Endothelial cell (in vitro differentiated cells): ENCODE measurements around the gene STIM1. TPM values are rescaled to one million over a fixed set of nuclear protein-coding genes. Genes with fewer than 3 reads are reported as not detected.
"Not testable (repeated sequence)": the region's sequence is repeated elsewhere in the genome, so short reads cannot be mapped to it uniquely, and the experiment has no call there.

Experiments used
- DNase-seq: peaks from one replicate; pipeline ENCODE4 v3.0.0; 2021; ENCODE audit warnings: low spot score
- H3K27ac Mint-ChIP-seq: one replicate; pipeline ENCODE4 v1.8.0; 2021; ENCODE audit warnings: mixed read lengths, inconsistent platforms; ENCODE audit not compliant: unreplicated experiment
- H3K27me3 Mint-ChIP-seq: one replicate; pipeline ENCODE4 v1.8.0; 2021; ENCODE audit warnings: mild to moderate bottlenecking, moderate library complexity, mixed read lengths, inconsistent platforms; ENCODE audit not compliant: unreplicated experiment
- H3K36me3 Mint-ChIP-seq: one replicate; pipeline ENCODE4 v1.8.0; 2021; ENCODE audit warnings: mild to moderate bottlenecking, low read depth, mixed read lengths, inconsistent platforms; ENCODE audit not compliant: unreplicated experiment
- H3K4me1 Mint-ChIP-seq: one replicate; pipeline ENCODE4 v1.8.0; 2021; ENCODE audit warnings: mild to moderate bottlenecking, mixed read lengths, inconsistent platforms; ENCODE audit not compliant: unreplicated experiment
- H3K4me3 Mint-ChIP-seq: one replicate; pipeline ENCODE4 v1.8.0; 2021; ENCODE audit warnings: mild to moderate bottlenecking, mixed read lengths, inconsistent platforms; ENCODE audit not compliant: unreplicated experiment
- H3K9me3 Mint-ChIP-seq: one replicate; pipeline ENCODE4 v1.8.0; 2021; ENCODE audit warnings: mixed read lengths, inconsistent platforms; ENCODE audit not compliant: unreplicated experiment
- CTCF ChIP-seq: fragments of 200-600 bp; sonication (generic); IDR thresholded peaks from one replicate; pipeline ENCODE4 v1.5.0; 2021; ENCODE audit warnings: antibody characterized with exemption; ENCODE audit not compliant: unreplicated experiment
- total RNA-seq: library from RNA; stranded (reverse); fragmentation: NEBNext Ultra II Directional; extraction: Animal tissue kit (Norgen Biotek cat#: 25700); gene quantifications from one replicate; pipeline ENCODE4 v1.2.1, GENCODE V29; 2021; ENCODE audit not compliant: unreplicated experiment

Gene STIM1
- total RNA-seq, 1 donor from 2014 or later, result 35.9 TPM

- H3K9me3 Mint-ChIP-seq, result peaks cover 14% of the 10 kb centered on the region
- H3K27ac Mint-ChIP-seq, result no peak overlapping the region
Measured at GRCh38 chr11:3994030-3994640, 138.7 kb downstream of the STIM1 start.

DNA sequence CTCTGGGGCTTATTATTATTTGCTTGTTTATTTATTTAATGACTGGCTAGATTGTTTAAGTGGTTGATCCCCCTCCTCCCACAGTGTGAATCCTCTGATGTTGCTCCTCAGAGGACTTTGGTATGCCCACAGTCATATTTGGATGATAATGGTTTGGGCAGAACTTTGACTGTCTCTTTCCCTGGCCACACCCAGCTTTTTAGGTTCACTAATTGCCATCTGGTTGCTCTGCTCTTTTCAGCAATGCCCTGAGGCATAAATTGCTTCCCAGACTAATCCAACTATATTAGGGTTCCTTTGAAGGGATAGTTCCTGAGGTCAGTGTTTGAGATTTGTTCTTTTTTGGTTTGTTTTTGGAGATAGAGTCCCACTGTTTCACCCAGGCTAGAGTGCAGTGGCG is 139.8 kb downstream of the STIM1 start:
- Mint-ChIP-seq H3K27me3 (peaks cover 4% of the 10 kb centered on the region), H3K4me1 (peaks cover 9% of the 10 kb centered on the region)
- no peak for TF ChIP-seq CTCF

More at GRCh38 chr11:3994030-3994640, 138.7 kb downstream of the STIM1 start:
- H3K27me3 Mint-ChIP-seq, result peaks cover 4% of the 10 kb centered on the region
- no peak for DNase-seq
- peaks cover 17% of the 10 kb centered on the region for H3K36me3 Mint-ChIP-seq
- H3K4me1 Mint-ChIP-seq, result peaks cover 9% of the 10 kb centered on the region
- H3K4me3 Mint-ChIP-seq, result peak overlapping the region; percentile 47
- no peak for TF ChIP-seq CTCF

GRCh38 chr11:3995949-3996554 is 140.6 kb downstream of the STIM1 start:
- Mint-ChIP-seq H3K36me3 (peaks cover 21% of the 10 kb centered on the region), H3K4me1 (peaks cover 9% of the 10 kb centered on the region), H3K27me3 (peaks cover 4% of the 10 kb centered on the region), H3K27ac (peak overlapping the region; percentile 67), H3K9me3 (peaks cover 18% of the 10 kb centered on the region), H3K4me3 (no peak overlapping the region)
- TF ChIP-seq CTCF, result no peak
- no peak for DNase-seq

More for the DNA sequence above, 139.8 kb downstream of the STIM1 start:
- H3K27ac Mint-ChIP-seq, result no peak overlapping the region
- peaks cover 21% of the 10 kb centered on the region for H3K36me3 Mint-ChIP-seq
- H3K9me3 Mint-ChIP-seq, result peaks cover 18% of the 10 kb centered on the region
- no peak for DNase-seq
- no peak overlapping the region for H3K4me3 Mint-ChIP-seq

- H3K36me3 Mint-ChIP-seq, result peaks cover 21% of the 10 kb centered on the region
- peaks cover 18% of the 10 kb centered on the region for H3K9me3 Mint-ChIP-seq
- no peak overlapping the region for H3K27ac Mint-ChIP-seq
Measured at GRCh38 chr11:3996651-3997050, 141.2 kb downstream of the STIM1 start.

GRCh38 chr11:4004753-4005152 is 149.3 kb downstream of the STIM1 start:
- H3K9me3 Mint-ChIP-seq, H3K4me3 Mint-ChIP-seq, H3K27me3 Mint-ChIP-seq, H3K36me3 Mint-ChIP-seq, H3K4me1 Mint-ChIP-seq, DNase-seq, H3K27ac Mint-ChIP-seq: not testable (repeated sequence)

More at GRCh38 chr11:3996651-3997050, 141.2 kb downstream of the STIM1 start:
- no peak for TF ChIP-seq CTCF
- peaks cover 4% of the 10 kb centered on the region for H3K27me3 Mint-ChIP-seq
- no peak overlapping the region for H3K4me3 Mint-ChIP-seq
- no peak for DNase-seq
- peaks cover 9% of the 10 kb centered on the region for H3K4me1 Mint-ChIP-seq
